ENCODE measurements around the gene ORM2. TPM values are rescaled to one million over a fixed set of nuclear protein-coding genes. Genes with fewer than 3 reads are reported as not detected.

The ORM2 gene
- total RNA-seq, 1 donor from 2014 or later, result 0.64 TPM

GRCh38 chr9:114341152-114341830 lies 11.6 kb downstream of the ORM2 start:
- no peak for DNase-seq (ENCODE audit: low spot score in 2 of 2)
- Histone ChIP-seq H3K36me3 (peaks cover 85 to 100% of the 10 kb centered on the region in 2 donors), H3K4me3 (no peak overlapping the region), H3K9me3 (no peaks in the 10 kb centered on the region), H3K27ac (no peak overlapping the region), H3K4me1 (peaks cover 0 to 3% of the 10 kb centered on the region in 2 donors), H3K27me3 (no peaks in the 10 kb centered on the region)
- TF ChIP-seq, protein P1, sequence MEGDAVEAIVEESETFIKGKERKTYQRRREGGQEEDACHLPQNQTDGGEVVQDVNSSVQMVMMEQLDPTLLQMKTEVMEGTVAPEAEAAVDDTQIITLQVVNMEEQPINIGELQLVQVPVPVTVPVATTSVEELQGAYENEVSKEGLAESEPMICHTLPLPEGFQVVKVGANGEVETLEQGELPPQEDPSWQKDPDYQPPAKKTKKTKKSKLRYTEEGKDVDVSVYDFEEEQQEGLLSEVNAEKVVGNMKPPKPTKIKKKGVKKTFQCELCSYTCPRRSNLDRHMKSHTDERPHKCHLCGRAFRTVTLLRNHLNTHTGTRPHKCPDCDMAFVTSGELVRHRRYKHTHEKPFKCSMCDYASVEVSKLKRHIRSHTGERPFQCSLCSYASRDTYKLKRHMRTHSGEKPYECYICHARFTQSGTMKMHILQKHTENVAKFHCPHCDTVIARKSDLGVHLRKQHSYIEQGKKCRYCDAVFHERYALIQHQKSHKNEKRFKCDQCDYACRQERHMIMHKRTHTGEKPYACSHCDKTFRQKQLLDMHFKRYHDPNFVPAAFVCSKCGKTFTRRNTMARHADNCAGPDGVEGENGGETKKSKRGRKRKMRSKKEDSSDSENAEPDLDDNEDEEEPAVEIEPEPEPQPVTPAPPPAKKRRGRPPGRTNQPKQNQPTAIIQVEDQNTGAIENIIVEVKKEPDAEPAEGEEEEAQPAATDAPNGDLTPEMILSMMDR (IDR thresholded peaks at IDR 0.05), result no peak
- intact Hi-C loops (cut with DNase I), result loop anchor here (10.0 kb wide), 1 partner anchor 244 kb away; the partner anchor contains the start of gene ATP6V1G1

GRCh38 chr9:114341991-114342390 lies 12.3 kb downstream of the ORM2 start:
- H3K27me3 ChIP-seq, result no peaks in the 10 kb centered on the region
- H3K36me3 ChIP-seq, result peaks cover 86 to 100% of the 10 kb centered on the region in 2 donors
- intact Hi-C loops (cut with DNase I), result loop anchor here (10.0 kb wide), 1 partner anchor 243 kb away; the partner anchor contains the start of gene ATP6V1G1
- no peak for DNase-seq (ENCODE audit: low spot score in 2 of 2)
- peaks cover 0 to 3% of the 10 kb centered on the region in 2 donors for H3K4me1 ChIP-seq
- H3K9me3 ChIP-seq, result no peaks in the 10 kb centered on the region
- TF ChIP-seq, protein P1 (IDR thresholded peaks at IDR 0.05), result no peak
- H3K27ac ChIP-seq, result no peak overlapping the region
- H3K4me3 ChIP-seq, result no peak overlapping the region

- no peak for DNase-seq (ENCODE audit: low spot score in 2 of 2)
- peaks cover 86 to 100% of the 10 kb centered on the region in 2 donors for H3K36me3 ChIP-seq
- no peaks in the 10 kb centered on the region for H3K9me3 ChIP-seq
- TF ChIP-seq, protein P1 (IDR thresholded peaks at IDR 0.05), result no peak
- H3K4me3 ChIP-seq, result no peak overlapping the region
- peaks cover 0 to 3% of the 10 kb centered on the region in 2 donors for H3K4me1 ChIP-seq
- intact Hi-C loops (cut with DNase I), result loop anchor here (10.0 kb wide), 1 partner anchor 242 kb away; the partner anchor contains the start of gene ATP6V1G1
- no peak overlapping the region for H3K27ac ChIP-seq
- no peaks in the 10 kb centered on the region for H3K27me3 ChIP-seq
These were observed 13.2 kb downstream of the ORM2 start for GRCh38 chr9:114342755-114343440.

DNA sequence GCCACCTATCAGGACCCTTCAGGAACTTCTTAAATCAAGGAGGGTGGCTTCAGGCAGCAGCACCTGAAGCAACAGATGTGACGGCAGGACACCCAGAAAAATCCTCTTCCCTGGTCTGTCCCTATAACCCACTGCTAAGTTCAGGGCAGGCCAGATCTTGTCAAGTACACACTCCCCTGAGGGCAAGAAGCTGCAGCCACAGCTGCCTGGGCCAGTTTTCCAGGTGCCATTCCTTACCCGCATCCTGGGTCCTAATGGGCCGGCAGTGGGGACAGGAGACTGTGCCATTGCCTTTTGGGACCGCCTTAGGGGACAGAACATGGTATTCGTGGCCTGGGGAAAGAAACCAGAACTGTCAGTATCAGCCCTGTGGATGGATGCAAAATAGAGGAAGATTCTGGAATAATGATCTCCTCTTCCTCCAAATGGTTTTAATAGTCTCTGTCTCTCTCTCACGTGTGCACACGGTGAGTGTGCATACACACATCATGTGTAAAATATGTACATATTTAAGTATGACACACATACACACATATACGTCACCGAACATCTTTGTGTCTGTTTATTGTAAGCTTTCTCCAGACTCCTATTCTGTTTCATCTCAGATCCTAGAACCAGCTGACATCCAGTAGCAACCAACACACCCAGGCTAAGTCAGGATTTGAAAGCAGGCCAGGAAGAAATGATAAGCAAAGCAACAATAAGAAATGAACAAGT lies 14.0 kb downstream of the ORM2 start:
- Histone ChIP-seq H3K36me3 (peaks cover 83 to 100% of the 10 kb centered on the region in 2 donors), H3K27me3 (no peaks in the 10 kb centered on the region), H3K4me1 (peaks cover 3% of the 10 kb centered on the region in 2 donors), H3K27ac (no peak overlapping the region), H3K4me3 (no peak overlapping the region), H3K9me3 (no peaks in the 10 kb centered on the region)
- intact Hi-C loops (cut with DNase I), result loop anchor here (10.0 kb wide), 1 partner anchor 241 kb away; the partner anchor contains the start of gene ATP6V1G1
- TF ChIP-seq, protein P1 (IDR thresholded peaks at IDR 0.05), result no peak
- DNase-seq (ENCODE audit: low spot score in 2 of 2), result no peak

- H3K4me1 ChIP-seq, result peaks cover 3 to 7% of the 10 kb centered on the region in 2 donors
- DNase-seq (ENCODE audit: low spot score in 2 of 2), result no peak
- no peaks in the 10 kb centered on the region for H3K27me3 ChIP-seq
- TF ChIP-seq, protein P1 (IDR thresholded peaks at IDR 0.05), result no peak
- H3K36me3 ChIP-seq, result peaks cover 81 to 97% of the 10 kb centered on the region in 2 donors
- intact Hi-C loops (cut with DNase I), result loop anchor here (10.0 kb wide), 1 partner anchor 241 kb away; the partner anchor contains the start of gene ATP6V1G1
- no peak overlapping the region for H3K27ac ChIP-seq
- H3K9me3 ChIP-seq, result no peaks in the 10 kb centered on the region
- H3K4me3 ChIP-seq, result no peak overlapping the region
These were observed 14.5 kb downstream of the ORM2 start for GRCh38 chr9:114344188-114344566.

Data from ascending aorta (tissue), 2 donors.